HEK293 (cell line): ENCODE measurements around the gene MAGI2.

ENCODE experiments used
- CTCF ChIA-PET: fragments of 350-600 bp; formaldehyde crosslinking; extraction: SDS; loops from one replicate; lab custom pipeline; 2021; ENCODE audit warnings: antibody characterized with exemption; lab: Yijun Ruan, JAX
- POLR2A ChIA-PET: fragments of 300-600 bp; formaldehyde crosslinking; extraction: SDS; loops from one replicate; lab custom pipeline; 2020; ENCODE audit warnings: antibody characterized with exemption, inconsistent platforms; lab: Yijun Ruan, JAX
- H3K27ac ChIP-seq: fragments of 200-500 bp; sonication (Bioruptor generic); 2 replicates; pipeline ENCODE4 v1.5.1; 2014; ENCODE audit warnings: low read depth, low read length, control low read depth, inconsistent platforms; ENCODE audit errors: extremely low read depth
- H3K36me3 ChIP-seq, 2 experiments: fragments of 200-500 bp in 1 of 2; sonication (Bioruptor generic) in 1 of 2; 1 replicate in 1 of 2; 2 replicates in 1 of 2; pipeline ENCODE4 v1.5.1; 2014 to 2017; ENCODE audit warnings: inconsistent platforms in 2 of 2, low read length in 2 of 2; ENCODE audit not compliant: control insufficient read depth in 2 of 2, insufficient read depth in 1 of 2
- H3K4me1 ChIP-seq: fragments of 200-500 bp; sonication (Bioruptor generic); 2 replicates; pipeline ENCODE4 v1.5.1; 2014; ENCODE audit warnings: mild to moderate bottlenecking, low read length, inconsistent platforms; ENCODE audit not compliant: control insufficient read depth, insufficient read depth
- H3K4me3 ChIP-seq: 2 replicates; pipeline ENCODE4 v1.5.1; 2011; ENCODE audit warnings: low read depth, mild to moderate bottlenecking, control low read depth, low read length, moderate library complexity
- H3K9me3 ChIP-seq: fragments of 200-500 bp; sonication (Bioruptor generic); 2 replicates; pipeline ENCODE4 v1.5.1; 2014; ENCODE audit warnings: low read depth, low read length, inconsistent platforms; ENCODE audit not compliant: control insufficient read depth, insufficient read depth
- FEZF1 ChIP-seq: fragments of 450-650 bp; formaldehyde crosslinking; IDR thresholded peaks from 2 replicates; pipeline ENCODE4 v1.5.1; 2016; ENCODE audit warnings: missing biosample characterization, missing genetic modification characterization
- HOXA7 ChIP-seq: sonication (generic); formaldehyde crosslinking; IDR thresholded peaks from 2 replicates; pipeline ENCODE4 v1.8.1; 2022; ENCODE audit warnings: missing genetic modification reagents, borderline replicate concordance
- PRDM10 ChIP-seq: fragments of 450-650 bp; formaldehyde crosslinking; IDR thresholded peaks from 2 replicates; pipeline ENCODE4 v1.5.1; 2016; ENCODE audit warnings: missing biosample characterization, missing genetic modification characterization
- RBAK ChIP-seq: fragments of 450-650 bp; formaldehyde crosslinking; IDR thresholded peaks from 2 replicates; pipeline ENCODE4 v1.5.1; 2016; ENCODE audit warnings: missing biosample characterization, missing genetic modification characterization
- YY1 ChIP-seq: fragments of 450-650 bp; formaldehyde crosslinking; IDR thresholded peaks from 2 replicates; pipeline ENCODE4 v1.5.1; 2018; ENCODE audit warnings: missing biosample characterization, missing genetic modification characterization
- ZBTB49 ChIP-seq: fragments of 450-650 bp; formaldehyde crosslinking; IDR thresholded peaks from 2 replicates; pipeline ENCODE4 v1.5.1; 2016; ENCODE audit warnings: missing biosample characterization, missing genetic modification characterization, low read depth
- ZNF169 ChIP-seq: fragments of 450-650 bp; formaldehyde crosslinking; IDR thresholded peaks from 2 replicates; pipeline ENCODE4 v1.5.1; 2016; ENCODE audit warnings: missing biosample characterization, missing genetic modification characterization
- ZNF184 ChIP-seq: fragments of 450-650 bp; IDR thresholded peaks from 2 replicates; pipeline ENCODE4 v1.5.1; 2018; ENCODE audit warnings: missing biosample characterization, mild to moderate bottlenecking, missing genetic modification characterization
- ZNF391 ChIP-seq: fragments of 450-650 bp; formaldehyde crosslinking; IDR thresholded peaks from 2 replicates; pipeline ENCODE4 v1.5.1; 2016; ENCODE audit warnings: low read depth, missing biosample characterization, missing genetic modification characterization, borderline replicate concordance
- ZNF394 ChIP-seq: fragments of 450-650 bp; formaldehyde crosslinking; IDR thresholded peaks from 2 replicates; pipeline ENCODE4 v1.5.1; 2016; ENCODE audit warnings: missing biosample characterization, missing genetic modification characterization, mild to moderate bottlenecking, moderate library complexity, borderline replicate concordance
- ZNF555 ChIP-seq: fragments of 450-650 bp; formaldehyde crosslinking; conservative IDR thresholded peaks from 2 replicates; pipeline ENCODE4 v1.5.1; 2017; ENCODE audit warnings: missing biosample characterization, mild to moderate bottlenecking, missing genetic modification characterization, inconsistent platforms
- ZNF623 ChIP-seq: fragments of 450-650 bp; formaldehyde crosslinking; IDR thresholded peaks from 2 replicates; pipeline ENCODE4 v1.5.1; 2016; ENCODE audit warnings: missing biosample characterization, missing genetic modification characterization
- ZNF654 ChIP-seq: fragments of 450-650 bp; formaldehyde crosslinking; IDR thresholded peaks from 2 replicates; pipeline ENCODE4 v1.5.1; 2016; ENCODE audit warnings: low read depth, missing biosample characterization, missing genetic modification characterization
- ZNF747 ChIP-seq: fragments of 450-650 bp; formaldehyde crosslinking; IDR thresholded peaks from 2 replicates; pipeline ENCODE4 v1.5.1; 2016; ENCODE audit warnings: missing biosample characterization, missing genetic modification characterization
- ZNF776 ChIP-seq: fragments of 450-650 bp; formaldehyde crosslinking; IDR thresholded peaks from 2 replicates; pipeline ENCODE4 v1.5.0; 2017; ENCODE audit warnings: missing biosample characterization, missing genetic modification characterization, borderline replicate concordance
- ZNF792 ChIP-seq: fragments of 450-650 bp; formaldehyde crosslinking; IDR thresholded peaks from 2 replicates; pipeline ENCODE4 v1.5.1; 2016; ENCODE audit warnings: missing biosample characterization, missing genetic modification characterization
- TF ChIP-seq, protein P1 (sequence below): fragments of 450-650 bp; formaldehyde crosslinking; IDR thresholded peaks from 2 replicates; pipeline ENCODE4; 2016; ENCODE audit warnings: missing biosample characterization, missing genetic modification characterization

MAGI2 gene

DNA sequence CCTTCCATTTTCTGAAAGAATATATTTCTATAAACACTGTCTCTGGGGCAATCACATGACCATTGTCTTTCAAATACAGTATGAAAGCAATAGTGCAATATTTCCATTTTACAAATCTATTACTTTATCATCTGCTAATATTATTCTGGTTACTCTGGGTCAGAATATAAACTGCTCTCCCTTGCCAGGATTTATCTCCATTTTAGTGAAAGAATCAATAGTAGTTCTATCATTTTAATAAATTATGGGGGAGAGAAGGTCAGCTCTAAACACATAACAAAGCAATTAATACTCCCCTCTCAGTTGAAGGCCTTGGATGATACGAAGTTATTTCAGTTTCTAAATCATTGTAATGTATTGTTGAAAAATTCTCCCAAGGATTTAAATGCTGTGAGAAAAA is 608.3 kb downstream of the MAGI2 start (continued):
- TF ChIP-seq ZNF394 (tag by site-specific recombination) (no peak), ZNF391 (tag by site-specific recombination) (no peak)

GRCh38 chr7:78842068-78842467 is 611.4 kb downstream of the MAGI2 start:
- no peaks in the 10 kb centered on the region for H3K9me3 ChIP-seq
- no peaks in the 10 kb centered on the region for H3K4me1 ChIP-seq
- no peak overlapping the region for H3K4me3 ChIP-seq
- no peak overlapping the region for H3K27ac ChIP-seq
- CTCF ChIA-PET, result no interaction called here
- POLR2A ChIA-PET, result no interaction called here
- TF ChIP-seq ZBTB49 (tag by site-specific recombination) (no peak), RBAK (no peak), HOXA7 (no peak), ZNF623 (tag by site-specific recombination) (no peak), ZNF747 (tag by site-specific recombination) (no peak)
- TF ChIP-seq, all 188 proteins: peak for 0
- H3K36me3 ChIP-seq, result no peaks in the 10 kb centered on the region

GRCh38 chr7:78835897-78836296 is 617.6 kb downstream of the MAGI2 start:
- POLR2A ChIA-PET, result no interaction called here
- TF ChIP-seq PRDM10 (tag by site-specific recombination) (no peak), ZNF776 (tag by site-specific recombination) (no peak), FEZF1 (tag by site-specific recombination) (no peak), ZNF555 (no peak), YY1 (tag by site-specific recombination) (no peak), ZNF184 (tag by site-specific recombination) (no peak), RBAK (no peak), ZNF792 (tag by site-specific recombination) (no peak), ZNF169 (tag by site-specific recombination) (no peak), ZNF654 (tag by site-specific recombination) (no peak)
- TF ChIP-seq, protein P1, sequence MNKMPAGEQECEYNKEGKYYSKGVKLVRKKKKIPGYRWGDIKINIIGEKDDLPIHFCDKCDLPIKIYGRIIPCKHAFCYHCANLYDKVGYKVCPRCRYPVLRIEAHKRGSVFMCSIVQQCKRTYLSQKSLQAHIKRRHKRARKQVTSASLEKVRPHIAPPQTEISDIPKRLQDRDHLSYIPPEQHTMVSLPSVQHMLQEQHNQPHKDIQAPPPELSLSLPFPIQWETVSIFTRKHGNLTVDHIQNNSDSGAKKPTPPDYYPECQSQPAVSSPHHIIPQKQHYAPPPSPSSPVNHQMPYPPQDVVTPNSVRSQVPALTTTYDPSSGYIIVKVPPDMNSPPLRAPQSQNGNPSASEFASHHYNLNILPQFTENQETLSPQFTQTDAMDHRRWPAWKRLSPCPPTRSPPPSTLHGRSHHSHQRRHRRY (tag by site-specific recombination), result no peak
- H3K4me1 ChIP-seq, result no peaks in the 10 kb centered on the region
- H3K9me3 ChIP-seq, result no peaks in the 10 kb centered on the region
- H3K36me3 ChIP-seq, result no peaks in the 10 kb centered on the region
- CTCF ChIA-PET, result no interaction called here
- no peak overlapping the region for H3K4me3 ChIP-seq
- no peak overlapping the region for H3K27ac ChIP-seq
